Neuronal stem cell (in vitro differentiated cells): ENCODE results near the gene THEMIS.

Source experiments
- DNase-seq: peaks from one replicate; pipeline ENCODE4 v3.0.0-alpha.2; 2013; ENCODE audit warnings: low spot score
- H2AFZ ChIP-seq: one replicate; pipeline ENCODE4 v1.6.1; 2013; ENCODE audit warnings: mild to moderate bottlenecking, low read length, inconsistent platforms
- H2AK5ac ChIP-seq: 2 replicates; pipeline ENCODE4 v1.6.1; 2013; ENCODE audit warnings: low read depth, mild to moderate bottlenecking, inconsistent platforms, low read length, moderate library complexity, mixed read lengths
- H2BK120ac ChIP-seq: 2 replicates; pipeline ENCODE4 v1.6.1; 2013; ENCODE audit warnings: low read depth, mild to moderate bottlenecking, inconsistent platforms, low read length, moderate library complexity, mixed read lengths
- H2BK12ac ChIP-seq: one replicate; pipeline ENCODE4 v1.6.1; 2013; ENCODE audit warnings: low read length, inconsistent platforms
- H2BK15ac ChIP-seq: 2 replicates; pipeline ENCODE4 v1.6.1; 2013; ENCODE audit warnings: mild to moderate bottlenecking, low read length, inconsistent platforms, mixed read lengths
- H2BK5ac ChIP-seq: one replicate; pipeline ENCODE4 v1.6.1; 2013; ENCODE audit warnings: inconsistent platforms, mild to moderate bottlenecking, low read length, moderate library complexity
- H3K14ac ChIP-seq: one replicate; pipeline ENCODE4 v1.6.1; 2013; ENCODE audit warnings: low read length, inconsistent platforms
- H3K18ac ChIP-seq: 2 replicates; pipeline ENCODE4 v1.6.1; 2013; ENCODE audit warnings: low read length, inconsistent platforms
- H3K23ac ChIP-seq: 2 replicates; pipeline ENCODE4 v1.6.1; 2013; ENCODE audit warnings: low read depth, mild to moderate bottlenecking, mixed read lengths, low read length, inconsistent platforms; ENCODE audit not compliant: poor library complexity
- H3K27ac ChIP-seq: replicated peaks from 3 replicates; pipeline ENCODE4 v1.5.1; 2013; ENCODE audit warnings: low read length, inconsistent platforms
- H3K27me3 ChIP-seq, 3 experiments: 2 replicates each; pipeline ENCODE4 v1.6.1; 2013; ENCODE audit warnings: low read length in 3 of 3, mild to moderate bottlenecking in 2 of 3, inconsistent platforms in 1 of 3, low read depth in 1 of 3, mixed read lengths in 1 of 3, moderate library complexity in 1 of 3; ENCODE audit not compliant: control insufficient read depth in 3 of 3, insufficient read depth in 3 of 3
- H3K36me3 ChIP-seq, 2 donors: replicated peaks in 1 of 2; 2 replicates each; pipeline ENCODE4 v1.6.1; 2013; ENCODE audit warnings: low read length in 2 of 2; ENCODE audit not compliant: control insufficient read depth in 2 of 2, insufficient read depth in 2 of 2
- H3K4ac ChIP-seq: 2 replicates; pipeline ENCODE4 v1.6.1; 2013; ENCODE audit warnings: inconsistent platforms, mild to moderate bottlenecking, low read length, moderate library complexity
- H3K4me1 ChIP-seq, 2 donors: 1 replicate in 1 of 2; 2 replicates in 1 of 2; pipeline ENCODE4 v1.6.1; 2013; ENCODE audit warnings: low read length in 2 of 2, low read depth in 1 of 2; ENCODE audit not compliant: control insufficient read depth in 2 of 2, insufficient read depth in 1 of 2
- H3K4me2 ChIP-seq: one replicate; pipeline ENCODE4 v1.6.1; 2013; ENCODE audit warnings: mild to moderate bottlenecking, low read length, inconsistent platforms; ENCODE audit not compliant: insufficient read depth, poor library complexity, severe bottlenecking
- H3K4me3 ChIP-seq, 2 donors: 2 replicates each; pipeline ENCODE4 v1.5.1; 2013; ENCODE audit warnings: low read length in 2 of 2, mild to moderate bottlenecking in 2 of 2, inconsistent platforms in 1 of 2, moderate library complexity in 1 of 2
- H3K79me1 ChIP-seq: one replicate; pipeline ENCODE4 v1.6.1; 2013; ENCODE audit warnings: low read depth, mild to moderate bottlenecking, inconsistent platforms, low read length, moderate library complexity
- H3K9ac ChIP-seq: one replicate; pipeline ENCODE4 v1.6.1; 2013; ENCODE audit warnings: mild to moderate bottlenecking, low read depth, low read length, inconsistent platforms; ENCODE audit not compliant: poor library complexity
- H3K9me3 ChIP-seq, 2 donors: replicated peaks in 1 of 2; 2 replicates each; pipeline versions ENCODE3 to v1.6.1; 2013; ENCODE audit warnings: low read length in 2 of 2, mild to moderate bottlenecking in 2 of 2, inconsistent platforms in 1 of 2, low read depth in 1 of 2, mixed read lengths in 1 of 2, moderate library complexity in 1 of 2; ENCODE audit not compliant: control insufficient read depth in 2 of 2, insufficient read depth in 1 of 2
- H4K8ac ChIP-seq: one replicate; pipeline ENCODE4 v1.6.1; 2013; ENCODE audit warnings: low read depth, mild to moderate bottlenecking, inconsistent platforms, low read length, moderate library complexity
- H4K91ac ChIP-seq: one replicate; pipeline ENCODE4 v1.6.1; 2013; ENCODE audit warnings: low read length, low read depth, mild to moderate bottlenecking, inconsistent platforms; ENCODE audit not compliant: poor library complexity
- WGBS, 2 donors: extraction: QIAGEN DNeasy Blood & Tissue Kit; methylation state at CpG; one replicate each; pipeline ENCODE4 v1.1.7; 2013; ENCODE audit warnings: missing lambda C conversion rate in 2 of 2, mixed read lengths in 1 of 2; ENCODE audit not compliant: insufficient read length in 2 of 2, insufficient replicate concordance in 1 of 2; ENCODE audit errors: extremely low coverage in 2 of 2; 5-methylcytosine and 5-hydroxymethylcytosine counted together

Gene THEMIS

GRCh38 chr6:127941228-127941627, 40.4 kb upstream of the THEMIS start:
- Histone ChIP-seq H3K27ac (no peak overlapping the region), H3K4ac (no peak overlapping the region), H2BK12ac (no peak overlapping the region), H2BK120ac (no peak overlapping the region), H3K9me3 (no peaks in the 10 kb centered on the region), H3K4me1 (no peaks in the 10 kb centered on the region), H2BK15ac (no peak overlapping the region), H2AK5ac (no peak overlapping the region), H3K4me3 (no peak overlapping the region), H3K23ac (no peak overlapping the region), H3K4me2 (no peak overlapping the region), H3K14ac (no peak overlapping the region), H3K9ac (no peak overlapping the region), H4K91ac (no peak overlapping the region), H4K8ac (no peak overlapping the region), H3K36me3 (no peaks in the 10 kb centered on the region), H3K18ac (no peak overlapping the region), H2AFZ (no peak overlapping the region), H3K79me1 (no peaks in the 10 kb centered on the region), H3K27me3 (no peaks in the 10 kb centered on the region), H2BK5ac (no peak overlapping the region)
- no CpG with 5 or more reads among the region's 5 CpGs for WGBS, 2 donors
- DNase-seq, result no peak

GRCh38 chr6:127939442-127940066, 38.7 kb upstream of the THEMIS start:
- no peak overlapping the region for H3K4me2 ChIP-seq
- no peak overlapping the region for H3K23ac ChIP-seq
- H3K9me3 ChIP-seq, result no peaks in the 10 kb centered on the region
- WGBS, 2 donors, result no CpG with 5 or more reads among the region's 3 CpGs
- no peak overlapping the region for H2BK12ac ChIP-seq
- no peak overlapping the region for H3K9ac ChIP-seq
- no peaks in the 10 kb centered on the region for H3K79me1 ChIP-seq
- H2BK120ac ChIP-seq, result no peak overlapping the region
- H3K36me3 ChIP-seq, result no peaks in the 10 kb centered on the region
- no peak overlapping the region for H4K8ac ChIP-seq
- H3K4ac ChIP-seq, result no peak overlapping the region
- no peak overlapping the region for H2BK15ac ChIP-seq
- H2BK5ac ChIP-seq, result no peak overlapping the region
- H2AK5ac ChIP-seq, result no peak overlapping the region
- H4K91ac ChIP-seq, result no peak overlapping the region
- H3K4me1 ChIP-seq, result no peaks in the 10 kb centered on the region
- no peak overlapping the region for H2AFZ ChIP-seq
- no peak overlapping the region for H3K27ac ChIP-seq
- DNase-seq, result no peak
- H3K14ac ChIP-seq, result no peak overlapping the region
- H3K18ac ChIP-seq, result no peak overlapping the region
- no peak overlapping the region for H3K4me3 ChIP-seq
- H3K27me3 ChIP-seq, result no peaks in the 10 kb centered on the region

GRCh38 chr6:127938701-127939100, 37.8 kb upstream of the THEMIS start:
- Histone ChIP-seq H3K36me3 (no peaks in the 10 kb centered on the region), H3K4me2 (no peak overlapping the region), H2BK5ac (no peak overlapping the region), H3K27ac (no peak overlapping the region), H3K27me3 (no peaks in the 10 kb centered on the region), H3K4me3 (no peak overlapping the region), H2AK5ac (no peak overlapping the region), H3K14ac (no peak overlapping the region), H3K18ac (no peak overlapping the region), H2BK12ac (no peak overlapping the region), H3K9me3 (no peaks in the 10 kb centered on the region), H2AFZ (no peak overlapping the region), H2BK120ac (no peak overlapping the region), H3K23ac (no peak overlapping the region), H3K79me1 (no peaks in the 10 kb centered on the region), H4K8ac (no peak overlapping the region), H3K4ac (no peak overlapping the region), H3K4me1 (no peaks in the 10 kb centered on the region), H4K91ac (no peak overlapping the region), H3K9ac (no peak overlapping the region), H2BK15ac (no peak overlapping the region)
- DNase-seq, result no peak

DNA sequence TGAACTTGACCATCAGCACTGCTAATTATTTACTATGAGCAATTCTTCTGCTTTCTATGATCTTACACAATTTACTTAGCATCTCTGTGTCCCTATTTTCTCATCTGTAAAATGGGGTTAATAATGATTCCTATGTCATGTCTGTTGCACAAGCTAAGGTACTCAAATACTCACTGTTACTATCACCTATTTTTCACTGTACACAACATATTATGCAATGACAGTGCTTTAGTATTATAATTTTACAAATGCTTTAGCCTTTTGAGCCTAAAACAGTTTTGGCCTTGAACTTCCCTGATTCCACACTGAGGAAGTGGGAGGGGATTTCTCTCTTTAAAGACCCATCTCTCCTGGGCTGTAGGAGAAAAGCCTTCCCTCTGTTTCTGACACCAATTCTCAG, 36.9 kb upstream of the THEMIS start:
- Histone ChIP-seq H2AK5ac (no peak overlapping the region), H4K8ac (no peak overlapping the region), H3K27ac (no peak overlapping the region), H3K4me1 (no peaks in the 10 kb centered on the region), H3K36me3 (no peaks in the 10 kb centered on the region), H3K4me2 (no peak overlapping the region), H3K18ac (no peak overlapping the region), H2AFZ (no peak overlapping the region), H3K23ac (no peak overlapping the region), H4K91ac (no peak overlapping the region), H2BK120ac (no peak overlapping the region), H3K79me1 (no peaks in the 10 kb centered on the region), H3K4ac (no peak overlapping the region), H2BK15ac (no peak overlapping the region), H3K9ac (no peak overlapping the region), H3K9me3 (peaks cover 0 to 2% of the 10 kb centered on the region in 2 donors), H2BK12ac (no peak overlapping the region), H3K4me3 (no peak overlapping the region), H3K27me3 (no peaks in the 10 kb centered on the region), H3K14ac (no peak overlapping the region), H2BK5ac (no peak overlapping the region)
- DNase-seq, result no peak
